Peyer's patch (tissue), 4 donors: ENCODE measurements around the gene RBM4.

Experiments
- CTCF ChIP-seq, 6 experiments: fragments of 450-650 bp in 4 of 6; fragments of 200-600 bp in 2 of 6; sonication (generic) in 1 of 6; IDR thresholded peaks; one replicate each; pipeline ENCODE4 v1.5.1; 2017 to 2019; ENCODE audit warnings: antibody characterized with exemption in 6 of 6, mild to moderate bottlenecking in 3 of 6, moderate library complexity in 1 of 6
- POLR2A ChIP-seq, 2 donors: fragments of 450-650 bp; IDR thresholded peaks; one replicate each; pipeline ENCODE4 v1.5.1; 2017; ENCODE audit warnings: antibody characterized with exemption in 2 of 2, mild to moderate bottlenecking in 2 of 2, moderate library complexity in 2 of 2

GRCh38 chr11:66663741-66664296 lies 25.3 kb downstream of the RBM4 start:
- TF ChIP-seq CTCF (IDR thresholded peaks at IDR 0.05) (no peak), POLR2A (IDR thresholded peaks at IDR 0.05) (no peak)
